Measurements from ENCODE around the gene TMED4.

- TF ChIP-seq CTCF (IDR thresholded peaks at IDR 0.05) = no peak
- TF ChIP-seq EZH2 (IDR thresholded peaks at IDR 0.05; ENCODE audit: borderline replicate concordance, insufficient read depth, low read depth, low read length, poor library complexity, severe bottlenecking) = no peak
Measured at GRCh38 chr7:44541028-44541869, 40.8 kb downstream of the TMED4 start, which contains the start of gene NPC1L1.

Data from B cell (primary cell).